ENCODE results near the gene NFS1. TPM values are rescaled to one million over a fixed set of nuclear protein-coding genes. Genes with fewer than 3 reads are reported as not detected.
"Not testable (repeated sequence)": the region's sequence is repeated elsewhere in the genome, so short reads cannot be mapped to it uniquely, and the experiment has no call there.

NFS1 gene
- total and polyA plus RNA-seq, 2 donors (not counting 1 experiment from before 2014, with no cell fraction given) = 29.0 to 30.6 TPM

GRCh38 chr20:35685368-35685767 lies 13.8 kb downstream of the NFS1 start:
- H3K27ac ChIP-seq (ENCODE audit: low read length in 2 of 2); H4K20me1 ChIP-seq (ENCODE audit: control insufficient read depth, insufficient read depth, low read length, poor library complexity, severe bottlenecking); H3K9me3 ChIP-seq (ENCODE audit: control extremely low read depth in 1 of 3, control insufficient read depth in 2 of 3, insufficient read depth in 1 of 3, low read length in 2 of 3); H3K4me1 Mint-ChIP-seq; H3K4me3 ChIP-seq (ENCODE audit: control extremely low read depth in 1 of 5, extremely low read depth in 1 of 5, insufficient read depth in 1 of 5, low read depth in 2 of 5, low read length in 4 of 5); CTCF ChIA-PET; H2AFZ ChIP-seq (ENCODE audit: insufficient read depth, low read depth, low read length, poor library complexity, severe bottlenecking); ATAC-seq (ENCODE audit: low read depth); H3K27me3 Mint-ChIP-seq; H3K4me2 ChIP-seq (replicated peaks; ENCODE audit: low read depth, low read length, poor library complexity, severe bottlenecking); H3K9ac ChIP-seq (ENCODE audit: low read length); intact Hi-C loops (cut with micrococcal nuclease); H3K4me1 ChIP-seq (ENCODE audit: control insufficient read depth in 2 of 2, insufficient read depth in 2 of 2, low read length in 2 of 2); H3K27me3 ChIP-seq (replicated peaks in 1 of 4; ENCODE audit: control extremely low read depth in 1 of 4, control insufficient read depth in 3 of 4, insufficient read depth in 4 of 4, low read length in 3 of 4); H3K4me3 Mint-ChIP-seq; DNase-seq; H3K9me3 Mint-ChIP-seq (ENCODE audit: insufficient read depth); POLR2A ChIA-PET; H3K27ac Mint-ChIP-seq; H3K79me2 ChIP-seq (ENCODE audit: control insufficient read depth, insufficient read depth, low read length): not testable (repeated sequence)
- H3K36me3 ChIP-seq (replicated peaks in 1 of 2; ENCODE audit: control extremely low read depth in 1 of 2, control insufficient read depth in 1 of 2, extremely low read depth in 1 of 2, insufficient read depth in 2 of 2, low read length in 1 of 2) = peaks cover 6 to 28% of the 10 kb centered on the region in 2 experiments
- no CpG with 5 or more reads among the region's 9 CpGs for WGBS (ENCODE audit: insufficient coverage)

- Histone ChIP-seq H3K9ac (ENCODE audit: low read length) (no peak overlapping the region), H2AFZ (ENCODE audit: insufficient read depth, low read depth, low read length, poor library complexity, severe bottlenecking) (no peak overlapping the region), H3K9me3 (ENCODE audit: control extremely low read depth in 1 of 3, control insufficient read depth in 2 of 3, insufficient read depth in 1 of 3, low read length in 2 of 3) (no peaks in the 10 kb centered on the region), H3K4me1 (ENCODE audit: control insufficient read depth in 2 of 2, insufficient read depth in 2 of 2, low read length in 2 of 2) (peaks cover 10% of the 10 kb centered on the region in 2 donors), H3K27ac (ENCODE audit: low read length in 2 of 2) (no peak overlapping the region), H3K27me3 (replicated peaks in 1 of 4; ENCODE audit: control extremely low read depth in 1 of 4, control insufficient read depth in 3 of 4, insufficient read depth in 4 of 4, low read length in 3 of 4) (no peaks in the 10 kb centered on the region), H3K4me2 (replicated peaks; ENCODE audit: low read depth, low read length, poor library complexity, severe bottlenecking) (no peak overlapping the region), H3K4me3 (ENCODE audit: control extremely low read depth in 1 of 5, extremely low read depth in 1 of 5, insufficient read depth in 1 of 5, low read depth in 2 of 5, low read length in 4 of 5) (no peak overlapping the region), H4K20me1 (ENCODE audit: control insufficient read depth, insufficient read depth, low read length, poor library complexity, severe bottlenecking) (no peaks in the 10 kb centered on the region), H3K79me2 (ENCODE audit: control insufficient read depth, insufficient read depth, low read length) (no peaks in the 10 kb centered on the region), H3K36me3 (replicated peaks in 1 of 2; ENCODE audit: control extremely low read depth in 1 of 2, control insufficient read depth in 1 of 2, extremely low read depth in 1 of 2, insufficient read depth in 2 of 2, low read length in 1 of 2) (peaks cover 0 to 12% of the 10 kb centered on the region in 2 experiments)
- H3K27me3 Mint-ChIP-seq = no peaks in the 10 kb centered on the region
- H3K27ac Mint-ChIP-seq = no peak overlapping the region
- H3K4me3 Mint-ChIP-seq = no peak overlapping the region
- ChIA-PET CTCF (no interaction called here), POLR2A (interaction anchor here (0.7 kb wide), 2 partner anchors 11 to 137 kb away, joined by 3 read pairs; no protein-coding TSS in a partner anchor)
- DNase-seq = no peak
- no peaks in the 10 kb centered on the region for H3K9me3 Mint-ChIP-seq (ENCODE audit: insufficient read depth)
- ATAC-seq (ENCODE audit: low read depth) = no peak
- H3K4me1 Mint-ChIP-seq = peaks cover 16% of the 10 kb centered on the region
- intact Hi-C loops (cut with micrococcal nuclease) = no loop called here
- TF ChIP-seq EZH2 (IDR thresholded peaks at IDR 0.05; ENCODE audit: borderline replicate concordance, insufficient read depth, low read depth, low read length, poor library complexity, severe bottlenecking) (no peak), CTCF (IDR thresholded peaks at IDR 0.05) (no peak)
- 100% methylated on average over 1 of the region's 1 CpG for WGBS (ENCODE audit: insufficient coverage)
These were observed 17.2 kb downstream of the NFS1 start for GRCh38 chr20:35681960-35682359.
